ENCODE measurements around the gene CRX.

The CRX gene

DNA sequence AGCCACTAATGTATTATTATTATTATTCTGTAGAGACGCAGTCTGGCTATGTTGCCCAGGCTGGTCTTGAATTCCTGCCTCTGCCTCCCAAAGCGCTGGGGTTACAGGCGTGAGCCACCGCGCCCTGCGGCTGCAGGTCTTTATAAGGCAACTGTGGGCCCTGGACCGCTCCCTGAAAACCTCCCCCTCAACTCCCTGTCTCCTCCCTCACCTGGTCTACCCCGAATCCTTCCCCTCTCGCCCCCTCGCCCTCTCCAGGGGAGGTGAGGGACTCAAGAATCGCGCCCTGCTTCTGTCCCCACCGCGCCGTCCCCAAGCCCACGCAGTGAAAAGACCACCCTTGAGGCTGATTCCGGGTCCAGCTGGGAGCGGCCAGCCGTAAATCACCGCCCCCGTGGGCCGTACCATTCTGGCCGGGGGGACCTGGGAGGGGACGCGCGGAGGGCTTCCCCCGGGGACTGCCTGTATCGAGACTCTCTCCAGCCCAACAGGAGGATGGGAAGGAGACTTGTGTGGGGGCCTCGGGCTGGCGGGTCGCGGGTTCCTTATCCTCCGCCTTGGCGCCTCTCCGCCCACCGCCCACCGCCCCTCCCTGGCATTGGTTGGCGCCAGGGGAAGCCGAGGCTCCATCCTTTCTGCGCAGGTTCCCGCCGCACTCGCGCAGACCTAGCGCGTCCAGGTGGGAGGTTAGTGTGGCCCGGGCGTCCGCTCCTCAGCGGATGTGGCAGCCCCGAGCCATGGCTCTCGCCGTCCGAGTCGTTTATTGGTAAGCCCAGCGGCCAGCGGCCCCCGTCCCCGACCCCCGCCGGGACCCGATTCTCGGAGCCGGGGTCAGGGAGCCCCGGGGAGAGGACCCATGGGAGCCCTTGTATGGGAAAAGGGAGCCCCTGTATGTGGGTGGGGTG, 43.4 kb upstream of the CRX start, which contains the start of gene SELENOW:
Gene SELENOW, plus strand, starts transcription at position 655 of the 905 bp plus-strand sequence. Its CDS starts 83 bp downstream, at position 738.
- TF ChIP-seq EZH2 (IDR thresholded peaks at IDR 0.05; ENCODE audit: borderline replicate concordance, low read depth, low read length, severe bottlenecking) = no peak
- TF ChIP-seq, protein P1, sequence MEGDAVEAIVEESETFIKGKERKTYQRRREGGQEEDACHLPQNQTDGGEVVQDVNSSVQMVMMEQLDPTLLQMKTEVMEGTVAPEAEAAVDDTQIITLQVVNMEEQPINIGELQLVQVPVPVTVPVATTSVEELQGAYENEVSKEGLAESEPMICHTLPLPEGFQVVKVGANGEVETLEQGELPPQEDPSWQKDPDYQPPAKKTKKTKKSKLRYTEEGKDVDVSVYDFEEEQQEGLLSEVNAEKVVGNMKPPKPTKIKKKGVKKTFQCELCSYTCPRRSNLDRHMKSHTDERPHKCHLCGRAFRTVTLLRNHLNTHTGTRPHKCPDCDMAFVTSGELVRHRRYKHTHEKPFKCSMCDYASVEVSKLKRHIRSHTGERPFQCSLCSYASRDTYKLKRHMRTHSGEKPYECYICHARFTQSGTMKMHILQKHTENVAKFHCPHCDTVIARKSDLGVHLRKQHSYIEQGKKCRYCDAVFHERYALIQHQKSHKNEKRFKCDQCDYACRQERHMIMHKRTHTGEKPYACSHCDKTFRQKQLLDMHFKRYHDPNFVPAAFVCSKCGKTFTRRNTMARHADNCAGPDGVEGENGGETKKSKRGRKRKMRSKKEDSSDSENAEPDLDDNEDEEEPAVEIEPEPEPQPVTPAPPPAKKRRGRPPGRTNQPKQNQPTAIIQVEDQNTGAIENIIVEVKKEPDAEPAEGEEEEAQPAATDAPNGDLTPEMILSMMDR (IDR thresholded peaks at IDR 0.05; ENCODE audit: borderline replicate concordance, extremely low read depth, low read length, poor library complexity, severe bottlenecking) = no peak
- Histone ChIP-seq H3K4me1 (ENCODE audit: insufficient read depth, low read length) (peaks cover 26% of the 10 kb centered on the region), H3K9me3 (ENCODE audit: insufficient read depth, low read length, severe bottlenecking) (no peaks in the 10 kb centered on the region), H3K27me3 (ENCODE audit: insufficient read depth, low read length, poor library complexity) (no peaks in the 10 kb centered on the region), H3K27ac (ENCODE audit: low read length) (peak within 1 kb of the TSS; percentile 89), H3K4me3 (ENCODE audit: low read depth in 1 of 2, low read length in 2 of 2) (peak within 1 kb of the TSS; percentile 67 to 85), H4K20me1 (ENCODE audit: insufficient read depth, low read length) (peaks cover 7% of the 10 kb centered on the region), H3K9ac (ENCODE audit: low read depth, low read length) (peak within 1 kb of the TSS; percentile 70), H3K79me2 (ENCODE audit: insufficient read depth, low read length) (peaks cover 16% of the 10 kb centered on the region), H2AFZ (ENCODE audit: low read depth, low read length) (peak within 1 kb of the TSS; percentile 100), H3K4me2 (ENCODE audit: insufficient read depth, low read length) (peak within 1 kb of the TSS; percentile 88), H3K36me3 (ENCODE audit: insufficient read depth, low read length) (peaks cover 12% of the 10 kb centered on the region)
- DNase-seq (peak; percentile 78), ATAC-seq (ENCODE audit: insufficient read depth, low read depth) (peak; percentile 93)

DNA sequence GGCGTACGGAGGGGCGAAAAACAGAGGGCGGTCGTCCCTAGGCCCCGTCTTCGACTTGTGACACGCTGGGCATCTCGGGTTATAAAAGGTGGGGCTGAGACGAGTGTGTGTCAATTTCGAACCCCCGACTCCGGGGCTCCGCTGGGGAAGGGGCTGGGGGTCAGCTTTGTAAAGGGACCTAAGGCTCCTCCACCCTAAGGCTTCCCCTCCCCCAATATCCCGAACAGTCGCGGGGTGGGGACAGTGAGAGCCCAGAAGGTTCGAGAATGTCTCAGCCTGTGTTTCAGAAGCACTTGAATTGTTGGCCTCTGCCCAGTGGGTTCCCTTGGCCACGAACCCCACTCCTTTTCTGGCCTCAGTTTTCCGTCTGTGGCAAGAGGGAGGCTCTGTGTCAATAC, 42.8 kb upstream of the CRX start:
- TF ChIP-seq, protein P1 (IDR thresholded peaks at IDR 0.05; ENCODE audit: borderline replicate concordance, extremely low read depth, low read length, poor library complexity, severe bottlenecking) = no peak
- no peak for TF ChIP-seq EZH2 (IDR thresholded peaks at IDR 0.05; ENCODE audit: borderline replicate concordance, low read depth, low read length, severe bottlenecking)

DNA sequence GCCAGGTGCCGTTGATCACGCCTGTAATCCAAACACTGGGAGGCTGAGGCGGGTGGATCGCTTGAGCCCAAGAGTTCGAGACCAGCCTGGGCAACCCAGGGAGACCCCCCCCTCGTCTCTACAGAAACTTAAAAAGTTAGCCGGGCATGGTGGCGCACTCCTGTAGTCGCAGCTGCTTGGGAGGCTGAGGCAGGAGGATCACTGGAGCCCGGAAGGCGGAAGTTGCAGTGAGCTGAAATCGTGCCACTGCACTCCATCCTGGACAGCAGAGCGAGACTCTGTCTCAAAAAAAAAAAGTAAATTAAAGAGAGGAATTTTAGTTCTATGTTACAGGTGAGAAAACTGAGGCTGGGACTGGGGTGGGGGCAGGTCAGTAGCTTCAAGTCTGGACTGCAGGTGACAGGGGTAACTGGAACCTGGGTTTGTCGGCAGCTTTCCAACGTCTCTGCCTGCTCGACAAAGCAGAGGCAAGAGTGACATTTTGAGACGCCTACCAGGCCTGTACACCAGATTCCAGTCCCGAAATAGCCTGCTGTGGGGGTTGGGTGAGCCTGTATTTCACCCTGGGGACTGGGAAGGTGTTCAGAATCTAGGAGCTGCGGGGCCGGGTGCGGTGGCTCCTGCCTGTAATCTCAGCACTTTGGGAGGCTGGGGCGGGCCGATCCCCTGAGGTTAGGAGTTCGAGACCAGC, 42.1 kb upstream of the CRX start:
- Histone ChIP-seq H3K27me3 (ENCODE audit: insufficient read depth, low read length, poor library complexity) (no peaks in the 10 kb centered on the region), H3K4me1 (ENCODE audit: insufficient read depth, low read length) (peaks cover 26% of the 10 kb centered on the region), H3K27ac (ENCODE audit: low read length) (no peak overlapping the region), H4K20me1 (ENCODE audit: insufficient read depth, low read length) (peaks cover 7% of the 10 kb centered on the region), H3K4me2 (ENCODE audit: insufficient read depth, low read length) (peak overlapping the region; percentile 88), H3K9ac (ENCODE audit: low read depth, low read length) (peak overlapping the region; percentile 70; the same call in 1 of the 2 replicates), H2AFZ (ENCODE audit: low read depth, low read length) (no peak overlapping the region), H3K9me3 (ENCODE audit: insufficient read depth, low read length, severe bottlenecking) (no peaks in the 10 kb centered on the region), H3K4me3 (ENCODE audit: low read depth in 1 of 2, low read length in 2 of 2) (peak overlapping the region; percentile 67 to 85; a peak in 3 of 4 replicates), H3K36me3 (ENCODE audit: insufficient read depth, low read length) (peaks cover 13% of the 10 kb centered on the region), H3K79me2 (ENCODE audit: insufficient read depth, low read length) (peaks cover 16% of the 10 kb centered on the region)
- no peak for DNase-seq
- no peak for ATAC-seq (ENCODE audit: insufficient read depth, low read depth)
- TF ChIP-seq, protein P1 (IDR thresholded peaks at IDR 0.05; ENCODE audit: borderline replicate concordance, extremely low read depth, low read length, poor library complexity, severe bottlenecking) = no peak
- no peak for TF ChIP-seq EZH2 (IDR thresholded peaks at IDR 0.05; ENCODE audit: borderline replicate concordance, low read depth, low read length, severe bottlenecking)

More for the DNA sequence above, 42.8 kb upstream of the CRX start:
- H3K9ac ChIP-seq (ENCODE audit: low read depth, low read length) = peak overlapping the region; percentile 70
- H3K4me1 ChIP-seq (ENCODE audit: insufficient read depth, low read length) = peaks cover 26% of the 10 kb centered on the region
- DNase-seq (no peak), ATAC-seq (ENCODE audit: insufficient read depth, low read depth) (no peak)
- peak overlapping the region; percentile 67 to 85; a peak in 3 of 4 replicates for H3K4me3 ChIP-seq (ENCODE audit: low read depth in 1 of 2, low read length in 2 of 2)
- peak overlapping the region; percentile 88 for H3K4me2 ChIP-seq (ENCODE audit: insufficient read depth, low read length)
- peaks cover 7% of the 10 kb centered on the region for H4K20me1 ChIP-seq (ENCODE audit: insufficient read depth, low read length)
- H3K27me3 ChIP-seq (ENCODE audit: insufficient read depth, low read length, poor library complexity) = no peaks in the 10 kb centered on the region
- H3K79me2 ChIP-seq (ENCODE audit: insufficient read depth, low read length) = peaks cover 16% of the 10 kb centered on the region
- H3K27ac ChIP-seq (ENCODE audit: low read length) = peak overlapping the region; percentile 89; the same call in 1 of the 2 replicates
- H3K36me3 ChIP-seq (ENCODE audit: insufficient read depth, low read length) = peaks cover 12% of the 10 kb centered on the region
- no peaks in the 10 kb centered on the region for H3K9me3 ChIP-seq (ENCODE audit: insufficient read depth, low read length, severe bottlenecking)
- H2AFZ ChIP-seq (ENCODE audit: low read depth, low read length) = peak overlapping the region; percentile 100
